GM12878 (cell line): ENCODE results near the gene HNRNPA2B1. TPM values are rescaled to one million over a fixed set of nuclear protein-coding genes. Genes with fewer than 3 reads are reported as not detected.

ENCODE experiments used
- ASH2L ChIP-seq: fragments of 300-600, 200-600 bp; sonication (generic); IDR thresholded peaks from 2 replicates; pipeline ENCODE4 v1.6.1; 2017; ENCODE audit warnings: low read depth, mild to moderate bottlenecking, borderline replicate concordance
- CHD2 ChIP-seq: IDR thresholded peaks from 2 replicates; pipeline ENCODE4 v1.6.1; 2011; ENCODE audit warnings: low read depth, low read length, improper control_type of control experiment, borderline replicate concordance
- E2F4 ChIP-seq: IDR thresholded peaks from 2 replicates; pipeline ENCODE4 v1.6.1; 2012; ENCODE audit warnings: low read depth, low read length, improper control_type of control experiment
- EED ChIP-seq: sonication (generic); IDR thresholded peaks from 2 replicates; pipeline ENCODE4 v1.6.1; 2016; ENCODE audit warnings: antibody characterized with exemption, low read depth
- FOXK2 ChIP-seq: fragments of 450-650 bp; IDR thresholded peaks from 2 replicates; pipeline ENCODE4 v1.6.1; 2017; ENCODE audit warnings: mild to moderate bottlenecking, moderate library complexity
- HDAC2 ChIP-seq: fragments of 200-600 bp; sonication (generic); IDR thresholded peaks from 2 replicates; pipeline ENCODE4 v1.6.1; 2017
- IKZF1 ChIP-seq: fragments of 450-650 bp; conservative IDR thresholded peaks from 2 replicates; pipeline ENCODE4 v1.6.1; 2017; ENCODE audit warnings: antibody characterized with exemption, mild to moderate bottlenecking
- IRF4 ChIP-seq: IDR thresholded peaks from 2 replicates; pipeline ENCODE4 v1.6.1; 2011; ENCODE audit warnings: low read depth, low read length
- KDM1A ChIP-seq: fragments of 200-600 bp; sonication (generic); IDR thresholded peaks from 2 replicates; pipeline ENCODE4 v1.6.1; 2016; ENCODE audit warnings: borderline replicate concordance
- MEF2B ChIP-seq: fragments of 450-650 bp; IDR thresholded peaks from 2 replicates; pipeline ENCODE4 v1.6.1; 2018; ENCODE audit warnings: mild to moderate bottlenecking, moderate library complexity; ENCODE audit not compliant: partially characterized antibody, poor library complexity, severe bottlenecking
- MXI1 ChIP-seq: fragments of 150-350 bp; IDR thresholded peaks from 2 replicates; pipeline ENCODE4 v1.6.1; 2011; ENCODE audit warnings: low read depth, mild to moderate bottlenecking, inconsistent platforms, low read length, improper control_type of control experiment
- MYB ChIP-seq: fragments of 150-350 bp; IDR thresholded peaks from 2 replicates; pipeline ENCODE4 v1.6.1; 2014; ENCODE audit warnings: mild to moderate bottlenecking, low read depth, low read length, borderline replicate concordance
- MYC ChIP-seq: IDR thresholded peaks from 2 replicates; pipeline ENCODE4 v1.6.1; 2011; ENCODE audit warnings: mild to moderate bottlenecking, low read length, moderate library complexity, inconsistent platforms; ENCODE audit not compliant: insufficient read depth, insufficient replicate concordance, insufficient read length, severe bottlenecking
- SMC3 ChIP-seq: IDR thresholded peaks from 2 replicates; pipeline ENCODE4 v1.6.1; 2011; ENCODE audit warnings: low read length, improper control_type of control experiment, borderline replicate concordance
- SP1 ChIP-seq: IDR thresholded peaks from one replicate; pipeline ENCODE4 v1.6.1; 2011; ENCODE audit warnings: low read depth, low read length
- SREBF2 ChIP-seq: IDR thresholded peaks from 2 replicates; pipeline ENCODE4 v1.6.1; 2012; ENCODE audit warnings: mild to moderate bottlenecking, low read length
- TARDBP ChIP-seq: IDR thresholded peaks from 2 replicates; pipeline ENCODE4 v1.6.1; 2016; ENCODE audit warnings: borderline replicate concordance
- USF1 ChIP-seq: IDR thresholded peaks from 2 replicates; pipeline ENCODE4 v1.6.1; 2011; ENCODE audit warnings: borderline replicate concordance, low read depth, mild to moderate bottlenecking, moderate library complexity, mixed read lengths, low read length; ENCODE audit not compliant: insufficient read depth; ENCODE audit errors: extremely low read length
- ZNF207 ChIP-seq: fragments of 450-650 bp; IDR thresholded peaks from 2 replicates; pipeline ENCODE4 v1.6.1; 2014; ENCODE audit warnings: antibody characterized with exemption, mild to moderate bottlenecking, borderline replicate concordance
- polyA plus RNA-seq, 11 experiments: library from polyadenylated mRNA; depleted of rRNA in 4 of 11; unstranded in 6 of 11; stranded (reverse) in 5 of 11; fragments of >200 nt; fragmentation: Nextera tagmentation in 4 of 11; fragmentation: Illumina TruSeq in 1 of 11; extraction: Ambion mirVana in 4 of 11; extraction: Trizol in 1 of 11; gene quantifications; 1 replicate in 1 of 11; 2 replicates in 10 of 11; pipeline versions ENCODE4 v1.2.1 to v1.2.3, GENCODE V29; 2011 to 2016; ENCODE audit warnings: inconsistent platforms in 2 of 11, missing spikeins in 2 of 11, low read depth in 1 of 11
- total RNA-seq, 4 experiments: library from RNA; depleted of rRNA in 3 of 4; stranded (reverse); fragments of >200 nt in 3 of 4; fragmentation: Illumina TruSeq in 1 of 4; extraction: Trizol in 1 of 4; gene quantifications; 2 replicates each; pipeline versions ENCODE4 v1.2.1 to v1.2.3, GENCODE V29; 2013 to 2021
- TF ChIP-seq, protein P1 (sequence below): fragments of 450-650 bp; IDR thresholded peaks from 2 replicates; pipeline ENCODE4 v1.6.1; 2017; ENCODE audit warnings: antibody characterized with exemption, mild to moderate bottlenecking, moderate library complexity
- TF ChIP-seq, protein P2 (sequence below): fragments of 450-650 bp; IDR thresholded peaks from 2 replicates; pipeline ENCODE4 v1.6.1; 2017; ENCODE audit warnings: mild to moderate bottlenecking, moderate library complexity

HNRNPA2B1 gene
- total and polyA plus RNA-seq, 10 of the 15 experiments (the other 5 are each of a cell fraction or from before 2014, with no cell fraction given), result 295 to 1,396 (median 932) TPM

DNA sequence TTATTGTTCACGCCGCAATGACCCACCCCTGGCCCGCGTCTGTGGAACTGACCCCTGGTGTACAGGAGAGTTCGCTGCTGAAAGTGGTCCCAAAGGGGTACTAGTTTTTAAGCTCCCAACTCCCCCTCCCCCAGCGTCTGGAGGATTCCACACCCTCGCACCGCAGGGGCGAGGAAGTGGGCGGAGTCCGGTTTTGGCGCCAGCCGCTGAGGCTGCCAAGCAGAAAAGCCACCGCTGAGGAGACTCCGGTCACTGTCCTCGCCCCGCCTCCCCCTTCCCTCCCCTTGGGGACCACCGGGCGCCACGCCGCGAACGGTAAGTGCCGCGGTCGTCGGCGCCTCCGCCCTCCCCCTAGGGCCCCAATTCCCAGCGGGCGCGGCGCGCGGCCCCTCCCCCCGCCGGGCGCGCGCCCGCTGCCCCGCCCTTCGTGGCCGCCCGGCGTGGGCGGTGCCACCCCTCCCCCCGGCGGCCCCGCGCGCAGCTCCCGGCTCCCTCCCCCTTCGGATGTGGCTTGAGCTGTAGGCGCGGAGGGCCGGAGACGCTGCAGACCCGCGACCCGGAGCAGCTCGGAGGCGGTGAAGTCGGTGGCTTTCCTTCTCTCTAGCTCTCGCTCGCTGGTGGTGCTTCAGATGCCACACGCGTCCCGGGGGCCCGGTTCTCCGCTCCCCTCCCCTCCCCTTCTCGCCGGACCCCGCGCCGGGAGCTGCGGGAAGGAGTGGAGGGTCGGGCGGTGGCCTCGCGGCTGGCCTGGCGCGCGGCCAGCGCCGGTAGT lies 887 bp upstream of the HNRNPA2B1 start, which contains the start of gene CBX3 (continued):
- TF ChIP-seq E2F4, result peak; percentile 76
- no peak for TF ChIP-seq HDAC2
- TF ChIP-seq MYB, result no peak
- TF ChIP-seq MEF2B, result peak; percentile 94
- no peak for TF ChIP-seq MYC
- TF ChIP-seq FOXK2, result no peak
- TF ChIP-seq KDM1A, result no peak
- no peak for TF ChIP-seq SMC3
- TF ChIP-seq, protein P1, sequence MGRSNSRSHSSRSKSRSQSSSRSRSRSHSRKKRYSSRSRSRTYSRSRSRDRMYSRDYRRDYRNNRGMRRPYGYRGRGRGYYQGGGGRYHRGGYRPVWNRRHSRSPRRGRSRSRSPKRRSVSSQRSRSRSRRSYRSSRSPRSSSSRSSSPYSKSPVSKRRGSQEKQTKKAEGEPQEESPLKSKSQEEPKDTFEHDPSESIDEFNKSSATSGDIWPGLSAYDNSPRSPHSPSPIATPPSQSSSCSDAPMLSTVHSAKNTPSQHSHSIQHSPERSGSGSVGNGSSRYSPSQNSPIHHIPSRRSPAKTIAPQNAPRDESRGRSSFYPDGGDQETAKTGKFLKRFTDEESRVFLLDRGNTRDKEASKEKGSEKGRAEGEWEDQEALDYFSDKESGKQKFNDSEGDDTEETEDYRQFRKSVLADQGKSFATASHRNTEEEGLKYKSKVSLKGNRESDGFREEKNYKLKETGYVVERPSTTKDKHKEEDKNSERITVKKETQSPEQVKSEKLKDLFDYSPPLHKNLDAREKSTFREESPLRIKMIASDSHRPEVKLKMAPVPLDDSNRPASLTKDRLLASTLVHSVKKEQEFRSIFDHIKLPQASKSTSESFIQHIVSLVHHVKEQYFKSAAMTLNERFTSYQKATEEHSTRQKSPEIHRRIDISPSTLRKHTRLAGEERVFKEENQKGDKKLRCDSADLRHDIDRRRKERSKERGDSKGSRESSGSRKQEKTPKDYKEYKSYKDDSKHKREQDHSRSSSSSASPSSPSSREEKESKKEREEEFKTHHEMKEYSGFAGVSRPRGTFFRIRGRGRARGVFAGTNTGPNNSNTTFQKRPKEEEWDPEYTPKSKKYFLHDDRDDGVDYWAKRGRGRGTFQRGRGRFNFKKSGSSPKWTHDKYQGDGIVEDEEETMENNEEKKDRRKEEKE, result no peak
- no peak for TF ChIP-seq USF1
- TF ChIP-seq SP1, result peak; percentile 73
- TF ChIP-seq IKZF1, result peak; percentile 80
- TF ChIP-seq, protein P2, sequence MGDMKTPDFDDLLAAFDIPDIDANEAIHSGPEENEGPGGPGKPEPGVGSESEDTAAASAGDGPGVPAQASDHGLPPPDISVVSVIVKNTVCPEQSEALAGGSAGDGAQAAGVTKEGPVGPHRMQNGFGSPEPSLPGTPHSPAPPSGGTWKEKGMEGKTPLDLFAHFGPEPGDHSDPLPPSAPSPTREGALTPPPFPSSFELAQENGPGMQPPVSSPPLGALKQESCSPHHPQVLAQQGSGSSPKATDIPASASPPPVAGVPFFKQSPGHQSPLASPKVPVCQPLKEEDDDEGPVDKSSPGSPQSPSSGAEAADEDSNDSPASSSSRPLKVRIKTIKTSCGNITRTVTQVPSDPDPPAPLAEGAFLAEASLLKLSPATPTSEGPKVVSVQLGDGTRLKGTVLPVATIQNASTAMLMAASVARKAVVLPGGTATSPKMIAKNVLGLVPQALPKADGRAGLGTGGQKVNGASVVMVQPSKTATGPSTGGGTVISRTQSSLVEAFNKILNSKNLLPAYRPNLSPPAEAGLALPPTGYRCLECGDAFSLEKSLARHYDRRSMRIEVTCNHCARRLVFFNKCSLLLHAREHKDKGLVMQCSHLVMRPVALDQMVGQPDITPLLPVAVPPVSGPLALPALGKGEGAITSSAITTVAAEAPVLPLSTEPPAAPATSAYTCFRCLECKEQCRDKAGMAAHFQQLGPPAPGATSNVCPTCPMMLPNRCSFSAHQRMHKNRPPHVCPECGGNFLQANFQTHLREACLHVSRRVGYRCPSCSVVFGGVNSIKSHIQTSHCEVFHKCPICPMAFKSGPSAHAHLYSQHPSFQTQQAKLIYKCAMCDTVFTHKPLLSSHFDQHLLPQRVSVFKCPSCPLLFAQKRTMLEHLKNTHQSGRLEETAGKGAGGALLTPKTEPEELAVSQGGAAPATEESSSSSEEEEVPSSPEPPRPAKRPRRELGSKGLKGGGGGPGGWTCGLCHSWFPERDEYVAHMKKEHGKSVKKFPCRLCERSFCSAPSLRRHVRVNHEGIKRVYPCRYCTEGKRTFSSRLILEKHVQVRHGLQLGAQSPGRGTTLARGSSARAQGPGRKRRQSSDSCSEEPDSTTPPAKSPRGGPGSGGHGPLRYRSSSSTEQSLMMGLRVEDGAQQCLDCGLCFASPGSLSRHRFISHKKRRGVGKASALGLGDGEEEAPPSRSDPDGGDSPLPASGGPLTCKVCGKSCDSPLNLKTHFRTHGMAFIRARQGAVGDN, result 0 out of 2 replicates have a peak, but pooled peaks have one; percentile 17
- peak; percentile 33; the same call in 1 of the 2 replicates for TF ChIP-seq EED
- TF ChIP-seq ZNF207, result no peak
- 0 out of 2 replicates have a peak, but pooled peaks have one; percentile 45 for TF ChIP-seq TARDBP
- TF ChIP-seq CHD2, result peak; percentile 51
- TF ChIP-seq IRF4, result 0 out of 2 replicates have a peak, but pooled peaks have one; percentile 10
- peak; percentile 18; the same call in 1 of the 2 replicates for TF ChIP-seq MXI1
- peak; percentile 37; the same call in 1 of the 2 replicates for TF ChIP-seq ASH2L
- TF ChIP-seq SREBF2, result no peak
